Activated CD4-positive, CD25-positive, alpha-beta regulatory T cell treated with anti-CD3 and anti-CD28 coated beads, Interleukin-2, amount 50 U/mL, for 16 hours (primary cell): ENCODE results near the gene CHI3L1.

Source experiments
- DNase-seq: peaks from one replicate; pipeline ENCODE4 v3.0.0-alpha.2; 2020; ENCODE audit warnings: low read depth, low spot score

The CHI3L1 gene

DNA sequence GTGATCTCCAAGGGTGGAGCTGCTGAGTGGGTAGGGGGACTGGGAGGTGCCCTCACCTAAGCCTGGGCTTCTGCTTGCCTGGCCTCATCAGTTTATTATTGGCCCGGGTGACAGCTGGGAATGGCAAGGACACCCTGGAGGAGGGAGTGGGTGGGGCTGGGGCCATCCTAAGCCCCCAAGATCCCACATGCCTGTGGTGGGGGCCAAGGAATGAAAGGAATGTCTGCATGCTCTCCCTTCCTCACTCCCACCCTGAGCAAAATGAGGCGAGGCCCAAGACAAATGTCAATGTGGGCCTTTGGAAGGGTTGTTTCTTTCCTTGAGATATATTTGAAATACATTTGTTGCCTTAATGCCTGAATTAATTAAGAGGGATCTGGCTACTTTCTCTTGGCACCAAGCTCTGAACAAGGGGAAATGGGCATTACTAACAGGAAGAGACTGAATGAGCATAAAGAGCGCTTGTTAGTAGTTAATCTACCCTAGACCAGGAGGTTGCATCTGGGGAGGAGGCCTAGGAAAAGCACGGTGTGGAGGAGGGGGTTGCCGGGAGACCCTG lies 19.7 kb upstream of the CHI3L1 start:
- no peak for DNase-seq

DNA sequence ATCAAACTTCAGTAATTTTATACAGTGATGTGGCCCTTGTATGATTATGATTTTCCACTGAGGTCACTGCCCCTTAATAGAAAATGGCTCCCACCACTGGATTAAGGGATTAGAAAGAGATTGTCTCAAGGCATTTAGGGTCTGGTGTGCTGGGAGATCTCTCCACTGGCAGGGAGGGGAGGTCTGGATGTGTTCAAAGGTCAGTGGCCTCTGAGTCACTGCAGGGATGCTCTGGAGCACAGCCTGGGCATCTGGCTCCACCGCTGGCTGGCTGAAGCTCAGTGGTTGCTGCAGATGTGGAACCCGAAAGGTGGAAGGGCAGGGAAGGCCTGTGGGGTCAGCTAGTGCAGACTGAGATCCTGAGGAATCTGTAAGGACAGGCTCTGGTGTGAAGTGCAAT lies 18.3 kb upstream of the CHI3L1 start:
- no peak for DNase-seq

DNA sequence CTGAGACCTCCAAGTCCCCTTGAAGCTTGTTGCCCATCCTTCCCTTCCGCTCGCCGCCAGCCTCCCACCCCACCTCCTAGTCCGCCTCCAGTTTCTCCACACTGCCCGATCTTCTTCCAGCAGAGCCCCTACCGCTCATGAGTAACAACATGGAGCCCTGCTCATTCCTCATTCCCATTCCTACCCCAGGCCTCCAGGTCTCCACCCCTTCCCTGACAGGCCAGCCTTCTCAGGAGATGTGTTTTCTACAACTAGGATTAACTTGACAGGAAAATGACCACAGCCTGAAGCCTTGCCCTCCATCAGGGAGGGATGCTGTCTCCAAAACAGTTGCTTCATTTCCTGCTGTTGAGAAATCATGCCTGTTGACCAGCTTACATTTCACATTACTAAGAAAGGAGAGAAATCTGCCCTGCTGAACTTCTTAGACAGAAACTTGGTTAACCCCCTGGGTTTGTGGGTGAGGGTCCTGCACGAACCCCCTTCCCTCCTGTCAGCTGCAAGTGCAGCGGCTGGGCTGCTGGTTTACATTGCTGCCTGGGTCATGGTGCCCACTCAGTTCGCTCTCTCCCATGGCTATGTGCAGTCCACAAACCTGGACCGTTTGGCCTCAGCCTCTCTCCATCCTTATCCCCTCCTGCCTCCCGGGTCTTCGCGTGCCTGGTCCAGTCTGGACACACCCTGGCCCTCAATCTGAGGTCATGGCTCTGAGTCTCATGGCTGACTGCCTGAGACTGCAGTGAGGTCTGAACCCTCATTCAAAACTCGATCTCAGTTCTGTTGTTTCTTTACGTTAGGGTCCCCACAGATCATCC lies 16.1 kb upstream of the CHI3L1 start:
- no peak for DNase-seq

DNA sequence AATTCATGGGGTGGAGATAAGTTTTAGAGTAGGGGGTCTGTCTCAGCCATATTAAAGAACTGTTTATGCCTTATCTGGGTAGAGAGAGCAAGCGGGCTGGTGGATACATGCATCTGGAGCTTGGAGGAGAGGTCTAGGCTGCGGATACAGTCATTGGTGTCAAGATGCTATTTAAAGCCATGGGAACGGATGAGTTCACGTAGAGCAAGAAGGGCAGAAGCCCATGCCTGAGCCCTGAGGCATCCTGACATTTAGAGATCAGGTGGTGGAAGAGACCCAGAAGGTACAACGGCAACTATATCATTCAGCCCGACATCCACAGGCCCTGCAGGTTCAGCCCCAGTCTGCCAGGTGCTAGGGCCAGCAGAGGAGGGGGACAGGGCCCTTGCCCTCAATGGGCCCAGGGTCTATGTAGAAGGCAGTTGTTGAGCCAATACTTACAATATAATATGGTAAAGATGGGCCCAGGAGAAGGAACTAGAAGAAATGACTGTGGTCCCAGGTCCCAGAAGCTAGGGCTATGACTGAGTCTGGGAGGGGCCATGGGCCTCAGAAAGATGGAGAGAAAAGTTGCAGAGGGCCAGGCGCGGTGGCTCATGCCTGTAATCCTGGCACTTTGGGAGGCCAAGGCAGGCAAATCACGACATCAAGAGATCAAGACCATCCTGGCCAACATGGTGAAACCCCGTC lies 15.2 kb upstream of the CHI3L1 start:
- no peak for DNase-seq

DNA sequence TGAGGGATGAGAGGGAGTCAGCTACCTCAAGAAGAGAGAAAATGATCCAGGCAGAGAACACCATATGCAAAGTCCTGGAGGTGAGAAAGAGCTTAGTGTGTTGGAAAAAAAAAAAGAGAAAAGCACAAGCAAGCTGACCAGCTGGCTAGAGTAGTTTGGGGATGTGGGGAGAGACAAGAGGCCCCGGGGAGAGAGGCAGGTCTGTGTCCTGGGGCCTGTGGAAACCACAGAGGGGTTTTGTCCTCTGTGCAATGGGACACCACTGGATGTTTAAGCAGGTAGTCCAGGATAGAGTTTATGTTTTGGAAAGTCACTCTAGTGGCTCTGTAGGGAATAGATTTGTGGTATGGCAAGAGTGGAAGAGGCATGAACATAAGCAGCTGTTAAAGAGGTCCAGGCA lies 14.4 kb upstream of the CHI3L1 start:
- DNase-seq: no peak

- DNase-seq: no peak
Measured at GRCh38 chr1:203199816-203200571, 13.5 kb upstream of the CHI3L1 start.

- no peak for DNase-seq
Measured at GRCh38 chr1:203199481-203199815, 12.9 kb upstream of the CHI3L1 start.

- no peak for DNase-seq
Measured at GRCh38 chr1:203199002-203199401, 12.5 kb upstream of the CHI3L1 start.

DNA sequence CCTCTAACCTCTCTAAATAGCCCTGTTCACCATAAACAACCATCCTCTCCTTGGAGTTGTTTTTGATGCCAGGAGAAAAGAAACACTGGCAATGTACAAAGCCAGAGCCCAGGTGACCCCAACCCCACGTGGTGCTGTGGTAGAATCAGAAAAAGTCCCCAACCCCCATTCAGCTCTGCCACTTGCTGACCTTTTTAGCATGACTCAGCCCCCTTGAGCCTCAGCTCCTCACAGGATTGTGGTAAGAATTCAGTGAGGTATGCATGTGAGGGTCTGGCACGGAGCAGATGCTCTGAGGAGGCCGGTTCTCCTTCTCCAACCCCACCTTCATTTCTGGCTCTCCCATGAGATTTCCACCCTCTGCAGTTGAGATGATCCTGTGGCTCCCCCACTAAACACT lies 11.1 kb upstream of the CHI3L1 start:
- DNase-seq: no peak

DNA sequence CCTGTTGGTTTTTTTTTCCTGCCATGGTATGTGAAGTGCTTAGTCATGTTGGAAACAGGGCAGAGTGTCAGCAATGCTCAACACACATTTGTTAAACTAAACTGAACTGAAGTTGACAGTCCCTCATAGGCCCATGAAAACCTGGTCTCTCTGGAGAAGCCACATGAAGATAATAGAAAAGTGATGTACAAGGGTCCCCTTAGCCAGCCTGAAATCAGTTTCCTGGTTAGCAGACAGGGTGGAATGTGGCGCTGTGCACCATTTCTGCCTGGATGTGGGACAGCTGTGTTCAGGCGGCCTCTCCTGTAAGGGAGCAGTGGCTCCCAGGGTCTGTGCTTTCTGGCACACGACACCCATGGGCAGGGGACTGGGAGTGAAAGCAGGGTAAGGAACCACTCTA lies 9.9 kb upstream of the CHI3L1 start:
- DNase-seq: no peak

GRCh38 chr1:203190949-203191348 lies 4.4 kb upstream of the CHI3L1 start:
- DNase-seq: no peak

GRCh38 chr1:203189951-203190352 lies 3.4 kb upstream of the CHI3L1 start:
- DNase-seq: no peak

GRCh38 chr1:203188686-203189232 lies 2.3 kb upstream of the CHI3L1 start:
- no peak for DNase-seq

DNA sequence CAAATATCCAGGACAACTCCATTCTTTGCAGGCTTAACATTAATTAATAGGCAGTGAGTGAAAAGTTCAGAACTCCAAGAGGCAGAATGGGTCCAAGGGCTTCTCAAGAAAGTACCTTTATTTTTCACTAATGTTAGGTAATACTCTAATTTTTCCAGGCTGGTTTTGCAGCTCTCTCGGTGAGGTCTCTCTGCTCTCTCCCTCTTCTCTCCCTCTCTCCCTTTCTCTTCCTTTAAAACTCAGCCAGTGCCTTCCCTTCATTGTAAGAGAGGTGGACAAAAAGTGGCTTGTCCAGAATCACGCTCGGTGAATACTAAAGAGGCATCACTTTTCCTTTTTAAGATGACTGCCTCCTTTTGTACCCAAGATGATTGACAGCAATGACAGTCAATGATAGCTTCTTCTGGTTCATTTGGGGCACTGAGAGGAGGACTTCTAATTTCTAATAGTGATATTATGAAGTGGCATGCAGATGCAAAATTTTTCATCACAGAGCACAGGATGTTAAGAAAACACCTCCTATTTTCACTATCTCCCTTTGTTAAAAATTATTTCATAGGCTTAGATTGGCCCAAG lies 1.3 kb upstream of the CHI3L1 start:
- DNase-seq: no peak

DNA sequence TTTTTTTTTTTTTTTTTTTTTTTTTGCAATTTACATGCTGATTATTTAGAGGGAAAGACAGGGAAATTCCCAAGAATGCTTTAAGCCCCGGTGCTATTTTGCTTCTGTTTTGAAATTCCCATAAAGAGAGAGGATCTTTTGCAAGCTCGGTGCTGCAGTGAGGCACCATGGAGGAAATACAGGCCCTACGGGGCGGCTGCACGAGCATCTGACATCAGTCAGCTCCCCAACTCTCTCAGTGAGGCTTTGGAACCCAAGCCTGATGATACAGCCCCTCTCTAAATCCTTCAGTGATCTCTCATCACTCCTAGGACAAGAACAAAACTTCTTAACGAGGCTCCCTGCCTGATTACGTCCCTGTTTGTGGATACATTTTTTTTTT lies 791 bp upstream of the CHI3L1 start:
- no peak for DNase-seq

- no peak for DNase-seq
Measured at GRCh38 chr1:203186091-203186445, 436 bp downstream of the CHI3L1 start.

DNA sequence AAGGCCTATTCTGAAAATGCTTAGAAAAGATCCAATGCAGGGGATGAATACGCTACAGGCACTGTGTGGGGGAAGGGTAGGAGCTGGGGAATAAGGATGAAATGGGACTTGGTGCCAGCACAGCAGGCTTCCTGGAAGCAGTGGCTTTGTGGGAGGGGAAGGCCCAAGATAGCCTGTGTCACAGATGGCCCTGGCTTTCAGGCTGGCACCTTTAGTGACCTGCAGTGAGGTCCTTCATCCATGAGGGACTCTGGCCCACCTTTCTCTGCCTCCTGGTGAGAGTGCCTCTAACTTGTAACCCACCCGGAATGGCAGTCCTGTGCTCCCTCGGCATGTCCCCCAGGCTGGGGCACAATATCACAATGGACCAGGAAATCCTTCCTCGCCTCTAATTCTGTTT lies 919 bp downstream of the CHI3L1 start:
- no peak for DNase-seq

GRCh38 chr1:203185061-203185461 lies 1.4 kb downstream of the CHI3L1 start:
- DNase-seq: no peak

DNA sequence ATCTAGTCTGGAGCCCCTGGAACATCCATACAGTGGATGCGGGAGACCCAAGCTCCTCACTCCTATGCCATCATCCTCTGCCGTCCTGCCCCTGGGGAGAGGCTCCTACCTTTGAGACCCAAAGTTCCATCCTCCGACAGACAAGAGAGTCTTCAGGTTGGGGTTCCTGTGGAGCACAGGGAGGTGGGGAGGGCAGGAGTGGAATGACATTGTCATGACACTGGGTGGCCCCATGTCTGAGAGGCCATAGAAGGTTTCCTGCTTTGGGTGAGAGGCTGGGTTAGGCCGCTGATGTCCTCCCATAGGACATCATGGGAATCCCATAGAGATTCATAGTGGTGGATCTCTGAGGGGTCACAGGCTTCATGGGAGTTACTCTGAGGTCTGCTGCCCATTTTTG lies 2.0 kb downstream of the CHI3L1 start:
- no peak for DNase-seq

GRCh38 chr1:203183828-203184227 lies 2.7 kb downstream of the CHI3L1 start:
- no peak for DNase-seq

DNA sequence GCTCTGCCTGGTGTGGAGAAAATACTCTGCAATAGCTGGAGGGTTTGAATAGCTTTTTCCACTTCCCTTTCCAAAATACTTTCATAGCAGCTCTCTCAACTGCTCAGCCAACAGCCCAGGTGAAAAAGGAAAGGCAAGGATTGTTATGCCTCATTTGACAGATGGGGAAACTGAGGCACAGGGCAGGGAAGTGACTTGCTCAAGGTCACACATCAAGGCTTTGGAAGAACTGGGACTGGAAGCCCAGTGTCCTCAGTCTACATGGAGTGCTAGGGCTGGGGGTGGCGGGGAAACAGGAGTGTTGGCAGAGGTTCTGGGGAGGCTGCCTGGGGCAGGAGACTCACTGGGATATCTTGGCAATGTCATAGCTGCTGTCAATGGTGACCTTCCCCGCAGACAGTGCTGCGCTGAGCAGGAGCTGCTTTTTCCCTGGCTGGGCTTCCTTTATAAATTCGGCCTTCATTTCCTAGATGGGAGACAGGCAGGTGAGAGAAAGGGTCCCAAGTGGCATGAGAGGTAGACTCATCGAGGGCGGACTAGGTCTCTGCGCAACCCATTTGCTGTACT lies 4.0 kb downstream of the CHI3L1 start:
- DNase-seq: no peak
